Neural cell (in vitro differentiated cells): ENCODE data around the gene SCN8A. TPM values are rescaled to one million over a fixed set of nuclear protein-coding genes. Genes with fewer than 3 reads are reported as not detected.

ENCODE experiments used
- H2AFZ ChIP-seq: fragments of 200-600, 300-800 bp; sonication (generic), shearing (Covaris generic); 2 replicates; pipeline ENCODE4 v1.6.0; 2014; ENCODE audit warnings: low read depth, mild to moderate bottlenecking, antibody characterized with exemption, low read length, moderate library complexity
- H3F3A ChIP-seq: fragments of 200-600 bp; shearing (Covaris generic); 2 replicates; pipeline ENCODE4 v1.6.1; 2016; ENCODE audit warnings: mild to moderate bottlenecking, moderate library complexity, mixed read lengths, antibody characterized with exemption, low read length; ENCODE audit not compliant: insufficient read depth, poor library complexity, severe bottlenecking
- H3K27ac ChIP-seq: fragments of 200-600, 300-800 bp; sonication (generic), shearing (Covaris generic); 2 replicates; pipeline ENCODE4 v1.5.1; 2014; ENCODE audit warnings: mild to moderate bottlenecking, low read length, moderate library complexity
- H3K27me3 ChIP-seq: fragments of 300-800, 200-600 bp; sonication (generic), shearing (Covaris generic); 2 replicates; pipeline ENCODE4 v1.6.0; 2014; ENCODE audit warnings: mild to moderate bottlenecking, low read depth, low read length, moderate library complexity; ENCODE audit not compliant: insufficient read depth
- H3K36me3 ChIP-seq: fragments of 300-800, 200-600 bp; sonication (generic), shearing (Covaris generic); 2 replicates; pipeline ENCODE4 v1.5.1; 2014; ENCODE audit warnings: mild to moderate bottlenecking, antibody characterized with exemption, low read length, moderate library complexity; ENCODE audit not compliant: insufficient read depth
- H3K4me2 ChIP-seq: fragments of 300-800, 200-600 bp; sonication (generic), shearing (Covaris generic); 2 replicates; pipeline ENCODE4 v1.6.0; 2014; ENCODE audit warnings: mild to moderate bottlenecking, low read length
- H3K4me3 ChIP-seq: fragments of 300-800, 200-600 bp; sonication (generic), shearing (Covaris generic); 2 replicates; pipeline ENCODE4 v1.5.1; 2014; ENCODE audit warnings: mild to moderate bottlenecking, low read length, moderate library complexity
- H3K79me2 ChIP-seq: fragments of 200-600 bp; shearing (Covaris generic); replicated peaks from 2 replicates; pipeline ENCODE4 v1.6.0; 2014; ENCODE audit warnings: mild to moderate bottlenecking, low read length, moderate library complexity; ENCODE audit not compliant: insufficient read depth
- H3K9ac ChIP-seq: fragments of 300-800, 200-600 bp; sonication (generic), shearing (Covaris generic); 2 replicates; pipeline ENCODE4 v1.6.1; 2016; ENCODE audit warnings: mild to moderate bottlenecking, low read length, mixed read lengths
- H3K9me2 ChIP-seq: fragments of 200-600 bp; shearing (Covaris generic); 2 replicates; pipeline ENCODE4 v1.6.1; 2016; ENCODE audit warnings: mild to moderate bottlenecking, low read length, mixed read lengths; ENCODE audit not compliant: insufficient read depth
- H3K9me3 ChIP-seq: fragments of 200-600, 300-800 bp; sonication (generic), shearing (Covaris generic); 2 replicates; pipeline ENCODE4 v1.6.1; 2016; ENCODE audit warnings: mild to moderate bottlenecking, mixed run types, low read length, moderate library complexity, mixed read lengths
- H4K20me1 ChIP-seq: fragments of 200-600 bp; shearing (Covaris generic); 2 replicates; pipeline ENCODE4 v1.6.1; 2016; ENCODE audit warnings: mild to moderate bottlenecking, mixed run types; ENCODE audit not compliant: insufficient read depth
- EP300 ChIP-seq: fragments of 450-650 bp; conservative IDR thresholded peaks from 2 replicates; pipeline ENCODE4 v1.6.1; 2014; ENCODE audit warnings: antibody characterized with exemption, mild to moderate bottlenecking, moderate library complexity; ENCODE audit not compliant: poor library complexity, severe bottlenecking
- EZH2 ChIP-seq: fragments of 200-600, 300-800 bp; shearing (Covaris generic), sonication (generic); IDR thresholded peaks from 2 replicates; pipeline ENCODE4 v1.6.1; 2014; ENCODE audit warnings: antibody characterized with exemption, low read length, borderline replicate concordance, mild to moderate bottlenecking; ENCODE audit not compliant: insufficient read depth, poor library complexity, severe bottlenecking
- MXI1 ChIP-seq: fragments of 450-650 bp; conservative IDR thresholded peaks from 2 replicates; pipeline ENCODE4 v1.6.1; 2014; ENCODE audit warnings: antibody characterized with exemption, mild to moderate bottlenecking; ENCODE audit not compliant: poor library complexity, severe bottlenecking
- POLR2AphosphoS5 ChIP-seq: IDR thresholded peaks from 2 replicates; pipeline ENCODE4 v1.6.1; 2012
- RAD21 ChIP-seq: fragments of 450-650 bp; conservative IDR thresholded peaks from 2 replicates; pipeline ENCODE4 v1.6.1; 2014; ENCODE audit warnings: antibody characterized with exemption, mild to moderate bottlenecking, moderate library complexity
- SMC3 ChIP-seq: fragments of 450-650 bp; conservative IDR thresholded peaks from 2 replicates; pipeline ENCODE4 v1.6.1; 2014; ENCODE audit warnings: antibody characterized with exemption, mild to moderate bottlenecking, moderate library complexity; ENCODE audit not compliant: poor library complexity
- TAF1 ChIP-seq: IDR thresholded peaks from 2 replicates; pipeline ENCODE4 v1.6.1; 2012; ENCODE audit warnings: low read depth
- polyA plus RNA-seq: library from polyadenylated mRNA; depleted of rRNA; stranded (reverse); fragments of >200 nt; gene quantifications from 2 replicates; pipeline ENCODE4 v1.2.3, GENCODE V29; 2014
- TF ChIP-seq, protein P1 (sequence below): fragments of 450-650 bp; IDR thresholded peaks from 2 replicates; pipeline ENCODE4 v1.5.1; 2014; ENCODE audit warnings: antibody characterized with exemption, mild to moderate bottlenecking, moderate library complexity; ENCODE audit not compliant: poor library complexity, severe bottlenecking
- TF ChIP-seq, protein P2 (sequence below): IDR thresholded peaks from 2 replicates; pipeline ENCODE4 v1.6.1; 2012; ENCODE audit warnings: borderline replicate concordance

Gene SCN8A
- polyA plus RNA-seq, 1 donor from 2014 or later = 14.2 TPM

DNA sequence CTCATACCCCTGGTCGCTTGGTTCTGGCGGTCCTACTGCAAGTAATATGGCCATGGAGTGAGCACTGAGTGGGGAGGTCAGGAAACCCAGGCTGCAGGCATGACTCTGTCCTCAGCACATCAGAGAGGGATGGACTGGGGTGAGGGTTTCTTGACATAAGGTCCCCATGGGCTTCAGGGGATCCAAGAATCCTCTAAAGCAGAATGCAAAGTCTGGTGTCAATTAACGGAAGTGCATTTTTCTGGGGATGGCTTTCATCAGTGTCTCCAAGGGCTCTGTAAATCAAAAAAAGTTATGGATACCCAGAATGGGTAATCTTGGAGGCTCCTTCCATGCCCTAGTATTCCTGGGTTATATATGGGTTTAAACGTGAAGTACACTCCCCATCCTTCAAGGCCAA, 253.8 kb downstream of the SCN8A start (continued):
- TF ChIP-seq, protein P1, sequence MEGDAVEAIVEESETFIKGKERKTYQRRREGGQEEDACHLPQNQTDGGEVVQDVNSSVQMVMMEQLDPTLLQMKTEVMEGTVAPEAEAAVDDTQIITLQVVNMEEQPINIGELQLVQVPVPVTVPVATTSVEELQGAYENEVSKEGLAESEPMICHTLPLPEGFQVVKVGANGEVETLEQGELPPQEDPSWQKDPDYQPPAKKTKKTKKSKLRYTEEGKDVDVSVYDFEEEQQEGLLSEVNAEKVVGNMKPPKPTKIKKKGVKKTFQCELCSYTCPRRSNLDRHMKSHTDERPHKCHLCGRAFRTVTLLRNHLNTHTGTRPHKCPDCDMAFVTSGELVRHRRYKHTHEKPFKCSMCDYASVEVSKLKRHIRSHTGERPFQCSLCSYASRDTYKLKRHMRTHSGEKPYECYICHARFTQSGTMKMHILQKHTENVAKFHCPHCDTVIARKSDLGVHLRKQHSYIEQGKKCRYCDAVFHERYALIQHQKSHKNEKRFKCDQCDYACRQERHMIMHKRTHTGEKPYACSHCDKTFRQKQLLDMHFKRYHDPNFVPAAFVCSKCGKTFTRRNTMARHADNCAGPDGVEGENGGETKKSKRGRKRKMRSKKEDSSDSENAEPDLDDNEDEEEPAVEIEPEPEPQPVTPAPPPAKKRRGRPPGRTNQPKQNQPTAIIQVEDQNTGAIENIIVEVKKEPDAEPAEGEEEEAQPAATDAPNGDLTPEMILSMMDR = no peak

DNA sequence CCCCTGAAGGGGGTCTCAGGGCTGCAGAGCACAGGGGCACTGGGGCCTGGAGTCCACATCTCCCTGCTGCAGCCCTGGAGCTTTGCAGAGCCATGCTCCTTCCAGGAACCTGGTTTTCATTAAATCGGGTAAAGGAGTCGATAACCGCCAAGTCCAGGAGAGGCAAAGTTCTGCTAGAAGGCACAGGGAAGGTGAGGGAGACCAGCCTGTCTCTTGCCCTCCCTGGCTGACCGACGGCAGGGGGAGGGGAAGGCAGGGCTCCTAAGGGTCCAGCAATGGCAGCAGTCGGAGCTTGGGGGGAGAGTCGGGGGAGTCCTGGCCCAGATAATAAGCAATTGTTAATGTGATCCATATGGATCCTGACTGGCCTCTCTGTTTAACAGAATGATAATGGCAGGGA, 254.4 kb downstream of the SCN8A start:
- Histone ChIP-seq H3K4me2 (no peak overlapping the region), H2AFZ (no peak overlapping the region), H3K9ac (no peak overlapping the region), H3K27me3 (peaks cover 14% of the 10 kb centered on the region), H4K20me1 (no peaks in the 10 kb centered on the region), H3F3A (no peaks in the 10 kb centered on the region), H3K9me2 (no peaks in the 10 kb centered on the region), H3K9me3 (no peaks in the 10 kb centered on the region), H3K4me3 (no peak overlapping the region), H3K79me2 (peaks cover 42% of the 10 kb centered on the region), H3K36me3 (no peaks in the 10 kb centered on the region), H3K27ac (no peak overlapping the region)
- TF ChIP-seq POLR2AphosphoS5 (no peak), MXI1 (no peak), SMC3 (no peak), EP300 (no peak), TAF1 (no peak), RAD21 (no peak), EZH2 (no peak)
- TF ChIP-seq, protein P2, sequence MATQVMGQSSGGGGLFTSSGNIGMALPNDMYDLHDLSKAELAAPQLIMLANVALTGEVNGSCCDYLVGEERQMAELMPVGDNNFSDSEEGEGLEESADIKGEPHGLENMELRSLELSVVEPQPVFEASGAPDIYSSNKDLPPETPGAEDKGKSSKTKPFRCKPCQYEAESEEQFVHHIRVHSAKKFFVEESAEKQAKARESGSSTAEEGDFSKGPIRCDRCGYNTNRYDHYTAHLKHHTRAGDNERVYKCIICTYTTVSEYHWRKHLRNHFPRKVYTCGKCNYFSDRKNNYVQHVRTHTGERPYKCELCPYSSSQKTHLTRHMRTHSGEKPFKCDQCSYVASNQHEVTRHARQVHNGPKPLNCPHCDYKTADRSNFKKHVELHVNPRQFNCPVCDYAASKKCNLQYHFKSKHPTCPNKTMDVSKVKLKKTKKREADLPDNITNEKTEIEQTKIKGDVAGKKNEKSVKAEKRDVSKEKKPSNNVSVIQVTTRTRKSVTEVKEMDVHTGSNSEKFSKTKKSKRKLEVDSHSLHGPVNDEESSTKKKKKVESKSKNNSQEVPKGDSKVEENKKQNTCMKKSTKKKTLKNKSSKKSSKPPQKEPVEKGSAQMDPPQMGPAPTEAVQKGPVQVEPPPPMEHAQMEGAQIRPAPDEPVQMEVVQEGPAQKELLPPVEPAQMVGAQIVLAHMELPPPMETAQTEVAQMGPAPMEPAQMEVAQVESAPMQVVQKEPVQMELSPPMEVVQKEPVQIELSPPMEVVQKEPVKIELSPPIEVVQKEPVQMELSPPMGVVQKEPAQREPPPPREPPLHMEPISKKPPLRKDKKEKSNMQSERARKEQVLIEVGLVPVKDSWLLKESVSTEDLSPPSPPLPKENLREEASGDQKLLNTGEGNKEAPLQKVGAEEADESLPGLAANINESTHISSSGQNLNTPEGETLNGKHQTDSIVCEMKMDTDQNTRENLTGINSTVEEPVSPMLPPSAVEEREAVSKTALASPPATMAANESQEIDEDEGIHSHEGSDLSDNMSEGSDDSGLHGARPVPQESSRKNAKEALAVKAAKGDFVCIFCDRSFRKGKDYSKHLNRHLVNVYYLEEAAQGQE = no peak
- TF ChIP-seq, protein P1 = no peak

DNA sequence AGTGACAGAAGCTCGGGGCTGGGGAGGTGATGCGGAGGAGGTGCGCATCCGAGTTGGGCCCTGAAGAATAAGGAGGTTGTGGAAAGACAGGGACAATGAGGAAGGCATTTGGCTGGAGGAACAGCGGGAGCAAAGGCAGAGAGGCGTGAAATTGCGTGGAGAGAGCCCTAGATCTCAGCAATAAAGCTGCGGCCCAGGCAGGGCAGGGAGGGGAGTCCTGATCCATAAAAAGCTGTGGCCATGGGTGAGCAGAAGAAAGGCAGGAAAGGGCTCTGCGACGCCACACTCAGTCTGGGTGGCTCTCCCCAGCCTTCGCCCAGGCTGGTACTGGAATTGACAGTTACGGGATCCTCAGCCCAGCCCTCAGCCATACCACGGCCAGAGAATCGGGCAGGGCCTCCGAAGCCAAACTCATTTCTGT, 255.2 kb downstream of the SCN8A start:
- Histone ChIP-seq H3K9me2 (no peaks in the 10 kb centered on the region), H3K36me3 (no peaks in the 10 kb centered on the region), H3K79me2 (peaks cover 36% of the 10 kb centered on the region), H2AFZ (no peak overlapping the region), H3K27ac (no peak overlapping the region), H3K4me3 (peak overlapping the region; percentile 65), H3K9ac (peak overlapping the region; percentile 57), H3K4me2 (no peak overlapping the region), H3F3A (no peaks in the 10 kb centered on the region), H4K20me1 (no peaks in the 10 kb centered on the region), H3K27me3 (peaks cover 14% of the 10 kb centered on the region), H3K9me3 (no peaks in the 10 kb centered on the region)
- TF ChIP-seq EP300 = no peak
